ENCODE data around the gene DCLK1.

DNA sequence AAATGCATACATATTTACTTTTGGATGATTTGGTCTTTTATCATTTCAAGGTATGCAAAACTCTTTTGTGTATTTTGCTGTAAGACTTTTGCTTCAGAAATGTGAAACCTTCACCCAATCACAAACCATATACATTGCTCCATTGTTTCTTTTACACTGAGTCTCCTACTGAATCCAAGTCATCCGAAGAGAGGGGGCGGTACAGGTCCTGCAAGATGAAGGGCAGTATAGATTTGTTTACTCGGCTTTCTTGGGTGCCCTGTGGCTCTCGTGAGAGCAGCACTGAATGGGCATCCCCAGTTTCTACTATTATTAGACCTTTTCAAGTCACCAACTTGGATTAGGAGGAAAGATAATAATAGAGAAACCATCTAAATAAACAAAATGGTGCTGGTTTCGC is 280.6 kb downstream of the DCLK1 start:
- TF ChIP-seq CTCF (IDR thresholded peaks at IDR 0.05) (no peak), POLR2A (IDR thresholded peaks at IDR 0.05) (no peak)

All from lower leg skin (tissue), 3 donors.